Spleen (tissue), 11 donors: ENCODE results near the gene LSM2. TPM values are rescaled to one million over a fixed set of nuclear protein-coding genes. Genes with fewer than 3 reads are reported as not detected.

ENCODE experiments used
- DNase-seq: peaks from one replicate; pipeline ENCODE4 v3.0.0-alpha.2; 2020
- H3K27ac ChIP-seq, 8 donors: fragments of 200-600 bp; sonication (generic) in 7 of 8; 1 replicate in 4 of 8; 2 replicates in 4 of 8; pipeline versions ENCODE4 v1.5.0 to v1.8.0; 2016 to 2021; ENCODE audit warnings: inconsistent platforms in 4 of 8, mild to moderate bottlenecking in 4 of 8, moderate library complexity in 1 of 8
- H3K27me3 ChIP-seq, 7 donors: fragments of 200-600 bp; sonication (generic) in 6 of 7; replicated peaks in 1 of 7; 1 replicate in 4 of 7; 2 replicates in 3 of 7; pipeline versions ENCODE4 v1.5.0 to v1.8.0; 2016 to 2021; ENCODE audit warnings: inconsistent platforms in 3 of 7, mild to moderate bottlenecking in 1 of 7
- H3K36me3 ChIP-seq, 6 donors: fragments of 200-600 bp; sonication (generic) in 5 of 6; 1 replicate in 4 of 6; 2 replicates in 2 of 6; pipeline versions ENCODE4 v1.5.0 to v1.8.0; 2016 to 2021; ENCODE audit warnings: inconsistent platforms in 2 of 6
- H3K4me1 ChIP-seq, 6 donors: fragments of 200-600 bp; sonication (generic) in 5 of 6; 1 replicate in 3 of 6; 2 replicates in 3 of 6; pipeline versions ENCODE4 v1.5.0 to v1.8.0; 2016 to 2021; ENCODE audit warnings: inconsistent platforms in 3 of 6
- H3K4me3 ChIP-seq, 8 donors: fragments of 200-600 bp; sonication (generic) in 7 of 8; 1 replicate in 4 of 8; 2 replicates in 4 of 8; pipeline versions ENCODE4 v1.5.0 to v1.8.0; 2016 to 2021; ENCODE audit warnings: inconsistent platforms in 4 of 8, mild to moderate bottlenecking in 4 of 8, moderate library complexity in 2 of 8
- H3K9me3 ChIP-seq, 8 donors: fragments of 200-600 bp; sonication (generic) in 7 of 8; 1 replicate in 4 of 8; 2 replicates in 4 of 8; pipeline versions ENCODE4 v1.5.0 to v1.8.0; 2016 to 2021; ENCODE audit warnings: inconsistent platforms in 4 of 8
- POLR2A ChIP-seq, 3 donors: fragments of 450-650 bp; IDR thresholded peaks; one replicate each; pipeline ENCODE4 v1.5.1; 2017; ENCODE audit warnings: antibody characterized with exemption in 3 of 3, mild to moderate bottlenecking in 1 of 3
- POLR2AphosphoS5 ChIP-seq, 3 donors: sonication (generic); formaldehyde crosslinking; IDR thresholded peaks; one replicate each; pipeline ENCODE4 v1.5.1; 2017; ENCODE audit warnings: antibody characterized with exemption in 3 of 3
- WGBS, 5 donors: extraction: QIAGEN DNeasy Blood & Tissue Kit in 3 of 5; methylation state at CpG; one replicate each; pipeline versions ENCODE4 v1.1.5 to v1.1.7; 2013 to 2018; 5-methylcytosine and 5-hydroxymethylcytosine counted together
- intact Hi-C: fragments of 100-400 bp; cut with DNase I; formaldehyde crosslinking; loops from one replicate; pipeline ENCODE4 v1.15.0; 2023; ENCODE audit warnings: low total_unique reads
- polyA plus RNA-seq, 3 donors: library from polyadenylated mRNA; stranded (reverse); fragments of 200-250 nt; gene quantifications; one replicate each; pipeline ENCODE4 v1.2.1, GENCODE V29; 2013
- total RNA-seq, 7 donors: library from RNA; depleted of rRNA in 3 of 7; stranded (reverse); fragments of >200 nt in 3 of 7; fragmentation: NEBNext Ultra II Directional in 4 of 7; extraction: Animal tissue kit (Norgen Biotek cat#: 25700) in 4 of 7; gene quantifications; one replicate each; pipeline versions ENCODE4 v1.1.0 to v1.2.1, GENCODE V29; 2016 to 2021
- TF ChIP-seq, protein P1 (sequence below), 11 experiments: fragments of 200-600 bp in 7 of 11; fragments of 450-650 bp in 4 of 11; sonication (generic) in 4 of 11; IDR thresholded peaks in 8 of 11; conservative IDR thresholded peaks in 3 of 11; 1 replicate in 7 of 11; 2 replicates in 4 of 11; pipeline versions ENCODE4 v1.4.0 to v1.8.0; 2016 to 2021; ENCODE audit warnings: antibody characterized with exemption in 11 of 11, inconsistent platforms in 4 of 11, mild to moderate bottlenecking in 1 of 11
- donor health status: healthy with polysubstance abuse.
- donor health status: DM: no; HTN: no; CAD: no; lungs with moderate emphysema.
- donor health status: DM: no; HTN: no; CAD: no.
- donor health status: Bipolar disorder and iron deficiency.
- donor health status: healthy.
- donor health status: DM: no; HTN: no; CAD: no.
- donor health status: DM: yes; HTN: yes; CAD: no.

Gene LSM2
- total and polyA plus RNA-seq, 10 donors: 35.9 to 98.9 (median 51.6) TPM

DNA sequence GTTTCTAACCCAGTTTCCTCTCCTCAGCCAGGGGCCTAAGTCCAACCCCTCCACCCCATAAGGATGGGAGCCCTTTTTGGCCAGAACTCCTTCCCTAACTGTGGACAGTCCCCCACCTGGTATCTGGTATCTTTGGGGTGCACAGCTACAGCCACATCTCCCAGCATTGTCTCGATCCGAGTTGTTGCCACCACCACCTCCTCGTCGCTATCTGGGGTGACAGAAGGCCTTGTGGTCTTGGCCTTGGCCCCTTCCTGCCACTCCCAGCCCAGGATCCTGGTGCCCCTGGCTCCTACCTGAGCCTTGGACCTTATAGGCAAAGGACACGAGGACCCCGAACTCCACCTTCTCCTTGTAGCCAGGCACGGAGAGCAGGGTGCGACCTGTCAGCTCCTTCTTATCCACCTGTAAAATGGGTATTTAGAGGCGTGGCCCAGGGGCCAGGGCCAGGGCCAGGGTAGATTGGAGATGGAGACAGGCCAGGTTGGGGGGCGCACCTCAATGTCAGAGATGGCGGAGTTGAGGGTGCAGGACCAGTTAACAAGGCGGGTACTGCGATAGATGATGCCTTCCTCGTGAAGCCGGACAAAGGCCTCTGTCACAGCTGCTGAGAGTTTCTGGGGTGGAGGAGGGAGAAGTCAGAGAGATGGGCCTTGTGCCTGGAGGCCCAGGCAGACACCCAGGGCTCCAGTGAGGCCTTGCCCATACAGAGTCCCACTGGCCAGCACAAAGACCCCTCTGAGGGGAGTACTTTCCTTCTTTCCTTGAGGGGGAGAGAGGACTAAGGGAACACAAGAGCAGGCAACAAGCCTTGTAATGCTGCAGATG lies 22.5 kb downstream of the LSM2 start:
- Histone ChIP-seq H3K27ac (no peak overlapping the region), H3K27me3 (no peaks in the 10 kb centered on the region), H3K36me3 (peaks cover 0 to 93% (median 65%) of the 10 kb centered on the region in 6 donors), H3K9me3 (no peaks in the 10 kb centered on the region), H3K4me1 (peaks cover 0 to 19% (median 10%) of the 10 kb centered on the region in 6 donors), H3K4me3 (no peak overlapping the region)
- intact Hi-C loops: no loop called here
- WGBS, 5 donors: 86 to 92% (median 91%) methylated on average over 11 to 15 of the region's 15 CpGs
- no peak for DNase-seq
- TF ChIP-seq, protein P1, sequence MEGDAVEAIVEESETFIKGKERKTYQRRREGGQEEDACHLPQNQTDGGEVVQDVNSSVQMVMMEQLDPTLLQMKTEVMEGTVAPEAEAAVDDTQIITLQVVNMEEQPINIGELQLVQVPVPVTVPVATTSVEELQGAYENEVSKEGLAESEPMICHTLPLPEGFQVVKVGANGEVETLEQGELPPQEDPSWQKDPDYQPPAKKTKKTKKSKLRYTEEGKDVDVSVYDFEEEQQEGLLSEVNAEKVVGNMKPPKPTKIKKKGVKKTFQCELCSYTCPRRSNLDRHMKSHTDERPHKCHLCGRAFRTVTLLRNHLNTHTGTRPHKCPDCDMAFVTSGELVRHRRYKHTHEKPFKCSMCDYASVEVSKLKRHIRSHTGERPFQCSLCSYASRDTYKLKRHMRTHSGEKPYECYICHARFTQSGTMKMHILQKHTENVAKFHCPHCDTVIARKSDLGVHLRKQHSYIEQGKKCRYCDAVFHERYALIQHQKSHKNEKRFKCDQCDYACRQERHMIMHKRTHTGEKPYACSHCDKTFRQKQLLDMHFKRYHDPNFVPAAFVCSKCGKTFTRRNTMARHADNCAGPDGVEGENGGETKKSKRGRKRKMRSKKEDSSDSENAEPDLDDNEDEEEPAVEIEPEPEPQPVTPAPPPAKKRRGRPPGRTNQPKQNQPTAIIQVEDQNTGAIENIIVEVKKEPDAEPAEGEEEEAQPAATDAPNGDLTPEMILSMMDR (IDR thresholded peaks at IDR 0.05 in 8 of 11, conservative IDR thresholded peaks at IDR 0.05 in 3 of 11): no peak
- TF ChIP-seq POLR2A (IDR thresholded peaks at IDR 0.05) (no peak), POLR2AphosphoS5 (IDR thresholded peaks at IDR 0.05) (peak in 1 of 3 donors; percentile 15)

GRCh38 chr6:31782126-31782855 lies 24.5 kb downstream of the LSM2 start:
- Histone ChIP-seq H3K36me3 (peaks cover 0 to 96% (median 78%) of the 10 kb centered on the region in 6 donors), H3K4me3 (no peak overlapping the region), H3K9me3 (no peaks in the 10 kb centered on the region), H3K27me3 (no peaks in the 10 kb centered on the region), H3K4me1 (peaks cover 2 to 8% (median 4%) of the 10 kb centered on the region in 6 donors), H3K27ac (peak overlapping the region in 2 of 8 donors; percentile 4 to 27)
- intact Hi-C loops: no loop called here
- peak in 1 of 3 donors; percentile 74 for TF ChIP-seq POLR2AphosphoS5 (IDR thresholded peaks at IDR 0.05)
- no peak for TF ChIP-seq POLR2A (IDR thresholded peaks at IDR 0.05)
- DNase-seq: no peak
- 92 to 95% (median 93%) methylated on average over 32 of the region's 32 CpGs for WGBS, 5 donors

DNA sequence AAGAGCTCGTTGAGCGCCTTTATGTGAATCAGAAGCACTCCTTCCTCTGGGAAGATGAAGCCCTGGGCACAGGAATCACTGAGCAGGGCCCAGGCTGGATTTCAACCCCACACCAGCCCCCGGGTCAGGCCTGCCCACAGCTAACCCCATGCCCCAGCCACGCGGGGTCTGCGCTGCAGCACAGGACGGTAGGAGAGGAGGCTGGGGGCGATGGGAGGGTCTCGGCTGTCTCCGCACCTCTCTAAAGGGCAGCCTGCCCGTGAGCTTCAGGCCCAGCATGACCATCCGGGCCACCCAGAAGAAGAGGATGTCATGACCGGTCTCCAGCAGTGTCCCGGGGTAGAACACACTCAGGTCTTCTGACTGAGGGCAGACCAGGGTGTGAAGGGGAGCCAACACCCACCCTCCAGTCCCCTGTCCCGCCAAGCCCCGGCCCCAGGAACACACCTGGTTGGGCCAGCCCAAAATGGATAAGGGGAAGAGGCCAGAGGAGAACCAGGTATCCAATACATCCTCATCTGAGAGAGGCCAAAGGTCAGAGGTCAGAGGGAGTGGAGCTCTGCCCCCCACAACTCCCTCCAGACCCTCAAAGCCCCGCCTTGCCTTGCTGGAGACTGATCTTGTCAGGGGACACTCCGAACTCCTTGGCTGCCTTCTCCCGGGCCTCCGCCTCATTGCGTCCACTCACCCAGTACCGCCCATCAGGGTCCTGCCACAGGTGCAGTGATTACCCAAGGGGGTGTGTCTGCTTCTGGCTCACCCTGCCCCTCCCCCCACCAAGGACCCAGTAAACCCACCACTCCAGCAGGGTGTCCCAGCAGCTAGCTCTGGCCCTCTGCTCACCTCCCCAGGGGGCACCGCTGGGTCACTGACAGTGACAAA lies 25.3 kb downstream of the LSM2 start:
- Histone ChIP-seq H3K27ac (peak overlapping the region in 1 of 8 donors; percentile 4), H3K9me3 (no peaks in the 10 kb centered on the region), H3K4me1 (peaks cover 9 to 16% (median 12%) of the 10 kb centered on the region in 6 donors), H3K27me3 (no peaks in the 10 kb centered on the region), H3K36me3 (peaks cover 0 to 90% (median 78%) of the 10 kb centered on the region in 6 donors), H3K4me3 (no peak overlapping the region)
- TF ChIP-seq POLR2A (IDR thresholded peaks at IDR 0.05) (no peak), POLR2AphosphoS5 (IDR thresholded peaks at IDR 0.05) (no peak)
- TF ChIP-seq, protein P1 (IDR thresholded peaks at IDR 0.05 in 8 of 11, conservative IDR thresholded peaks at IDR 0.05 in 3 of 11): no peak
- no peak for DNase-seq
- WGBS, 5 donors: 90 to 97% (median 96%) methylated on average over 14 to 23 of the region's 23 CpGs
- intact Hi-C loops: no loop called here

DNA sequence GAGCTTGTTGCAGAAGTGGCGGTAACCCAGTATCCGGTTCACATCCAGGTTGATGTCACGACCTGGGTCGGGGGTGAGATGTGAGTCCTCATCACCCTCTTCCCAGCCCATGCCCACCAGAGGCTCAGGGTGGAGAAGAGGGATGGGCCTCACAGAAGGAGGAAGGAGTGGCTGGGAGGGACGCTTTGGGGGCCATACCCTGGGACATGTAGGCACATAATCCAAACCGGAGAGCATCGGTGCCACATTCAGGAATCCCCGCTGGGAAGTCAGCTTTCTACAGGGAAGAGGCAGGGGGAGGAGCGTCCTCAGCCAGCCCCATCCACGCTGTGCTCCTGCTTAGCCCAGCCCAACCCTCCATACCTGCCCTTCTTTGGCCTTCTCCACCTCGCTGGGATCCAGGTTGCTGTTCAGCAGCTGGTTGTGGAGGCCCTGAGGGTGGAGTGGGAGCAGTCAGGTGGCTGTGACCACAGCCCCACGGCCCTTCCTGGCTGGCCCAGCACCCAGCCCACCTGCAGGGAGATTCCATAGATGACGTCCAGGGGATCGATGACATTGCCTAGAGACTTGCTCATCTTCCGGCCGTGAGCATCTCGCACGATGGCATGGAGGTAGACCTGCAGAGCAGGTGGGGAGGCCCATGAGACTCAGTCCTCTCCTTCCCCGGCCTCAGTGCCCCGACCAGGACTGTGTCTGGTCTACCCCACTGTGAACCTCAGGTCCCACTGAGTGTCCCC lies 26.1 kb downstream of the LSM2 start:
- TF ChIP-seq POLR2A (IDR thresholded peaks at IDR 0.05) (no peak), POLR2AphosphoS5 (IDR thresholded peaks at IDR 0.05) (no peak)
- TF ChIP-seq, protein P1 (IDR thresholded peaks at IDR 0.05 in 8 of 11, conservative IDR thresholded peaks at IDR 0.05 in 3 of 11): no peak
- DNase-seq: no peak
- WGBS, 5 donors: 88 to 96% (median 92%) methylated on average over 13 to 20 of the region's 20 CpGs
- no peak overlapping the region for H3K27ac ChIP-seq
- H3K4me3 ChIP-seq: no peak overlapping the region
- no peaks in the 10 kb centered on the region for H3K27me3 ChIP-seq
- intact Hi-C loops: no loop called here
- peaks cover 9 to 24% (median 16%) of the 10 kb centered on the region in 6 donors for H3K4me1 ChIP-seq
- peaks cover 0 to 82% (median 75%) of the 10 kb centered on the region in 6 donors for H3K36me3 ChIP-seq
- H3K9me3 ChIP-seq: no peaks in the 10 kb centered on the region
